HL-60 (cell line): ENCODE results near the gene SNX9.
"Not testable (repeated sequence)": the region's sequence is repeated elsewhere in the genome, so short reads cannot be mapped to it uniquely, and the experiment has no call there.

Experiments
- CTCF ChIP-seq: IDR thresholded peaks from one replicate; pipeline ENCODE4 v1.5.1; 2011; ENCODE audit warnings: low read length, control low read depth, inconsistent platforms; ENCODE audit not compliant: insufficient read depth
- GABPA ChIP-seq: IDR thresholded peaks from 2 replicates; pipeline ENCODE4 v1.6.1; 2012; ENCODE audit warnings: low read depth
- POLR2AphosphoS5 ChIP-seq: IDR thresholded peaks from 2 replicates; pipeline ENCODE4 v1.6.1; 2012; ENCODE audit warnings: low read depth
- REST ChIP-seq: IDR thresholded peaks from 2 replicates; pipeline ENCODE4 v1.6.1; 2012; ENCODE audit warnings: low read depth; ENCODE audit not compliant: insufficient replicate concordance

GRCh38 chr6:157858664-157859063 lies 35.6 kb downstream of the SNX9 start:
- TF ChIP-seq POLR2AphosphoS5, CTCF, GABPA, REST: not testable (repeated sequence)
